Measurements from ENCODE around the gene SAMD4B.
A peak's percentile ranks its signal among the peaks of the same experiment; 100 is the strongest.

Gene SAMD4B

GRCh38 chr19:39413911-39414608 lies 71.8 kb downstream of the SAMD4B start:
- DNase-seq (ENCODE audit: extremely low read depth, low read depth): no peak
- TF ChIP-seq CTCF (IDR thresholded peaks at IDR 0.05; ENCODE audit: low read depth, low read length): peak; percentile 43

- DNase-seq (ENCODE audit: extremely low read depth, low read depth): no peak
- no peak for TF ChIP-seq CTCF (IDR thresholded peaks at IDR 0.05; ENCODE audit: low read depth, low read length)
Measured at GRCh38 chr19:39415111-39416046, 73.2 kb downstream of the SAMD4B start.

GRCh38 chr19:39416152-39417120 lies 74.2 kb downstream of the SAMD4B start:
- TF ChIP-seq CTCF (IDR thresholded peaks at IDR 0.05; ENCODE audit: low read depth, low read length): no peak
- no peak for DNase-seq (ENCODE audit: extremely low read depth, low read depth)

- DNase-seq (ENCODE audit: extremely low read depth, low read depth): no peak
- TF ChIP-seq CTCF (IDR thresholded peaks at IDR 0.05; ENCODE audit: low read depth, low read length): no peak
Measured at GRCh38 chr19:39417463-39418181, 75.4 kb downstream of the SAMD4B start.

- no peak for DNase-seq (ENCODE audit: extremely low read depth, low read depth)
- TF ChIP-seq CTCF (IDR thresholded peaks at IDR 0.05; ENCODE audit: low read depth, low read length): no peak
Measured at GRCh38 chr19:39419003-39419402, 76.8 kb downstream of the SAMD4B start.

GRCh38 chr19:39420769-39421168 lies 78.5 kb downstream of the SAMD4B start:
- no peak for DNase-seq (ENCODE audit: extremely low read depth, low read depth)
- TF ChIP-seq CTCF (IDR thresholded peaks at IDR 0.05; ENCODE audit: low read depth, low read length): no peak
